A172 (cell line): ENCODE results near the gene ADAMTS2. TPM values are rescaled to one million over a fixed set of nuclear protein-coding genes. Genes with fewer than 3 reads are reported as not detected.
"Not testable (repeated sequence)": the region's sequence is repeated elsewhere in the genome, so short reads cannot be mapped to it uniquely, and the experiment has no call there.

ENCODE experiments used
- DNase-seq: peaks from one replicate; pipeline ENCODE4 v3.0.0-alpha.2; 2015; ENCODE audit warnings: low spot score
- total RNA-seq: library from RNA; depleted of rRNA; stranded (reverse); fragments of >200 nt; shearing (Covaris generic); gene quantifications from 2 replicates; pipeline ENCODE4 v1.2.3, GENCODE V29; 2014

ADAMTS2 gene
- total RNA-seq, 1 experiment from 2014 or later: 0.14 TPM

DNA sequence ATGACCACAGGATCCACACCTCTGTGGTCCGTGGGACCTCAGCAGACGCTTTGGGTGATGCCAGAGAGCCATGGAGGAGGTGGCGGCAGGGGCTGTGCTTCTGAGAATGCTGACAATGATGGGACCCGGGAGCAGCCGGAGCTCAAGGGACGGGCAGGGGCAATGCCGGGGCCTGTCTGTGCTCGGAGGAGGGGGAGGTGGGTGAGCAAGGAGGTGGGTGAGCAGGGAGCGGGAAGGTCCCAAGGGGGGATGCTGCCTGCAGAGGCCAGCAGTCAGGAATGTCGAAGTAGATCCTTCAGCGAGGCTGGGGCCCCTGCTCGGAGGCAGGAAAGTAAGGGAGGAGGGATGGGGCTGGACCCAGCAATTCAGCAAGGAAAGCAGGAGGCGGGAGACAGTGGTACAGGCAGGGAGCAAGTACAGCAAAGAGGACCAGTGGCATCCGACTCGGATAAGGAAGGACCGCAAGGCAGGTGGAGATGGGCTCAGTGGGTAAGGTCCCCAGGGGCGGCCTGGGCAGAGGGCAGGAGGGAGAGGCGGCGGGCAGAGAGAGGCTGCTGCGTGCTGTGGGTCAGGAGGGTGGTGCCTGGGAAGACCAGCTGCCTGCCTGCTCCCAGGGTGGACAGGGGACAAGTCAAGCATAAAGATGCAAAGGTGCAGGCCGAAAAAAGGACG is 49.0 kb downstream of the ADAMTS2 start:
- no peak for DNase-seq

DNA sequence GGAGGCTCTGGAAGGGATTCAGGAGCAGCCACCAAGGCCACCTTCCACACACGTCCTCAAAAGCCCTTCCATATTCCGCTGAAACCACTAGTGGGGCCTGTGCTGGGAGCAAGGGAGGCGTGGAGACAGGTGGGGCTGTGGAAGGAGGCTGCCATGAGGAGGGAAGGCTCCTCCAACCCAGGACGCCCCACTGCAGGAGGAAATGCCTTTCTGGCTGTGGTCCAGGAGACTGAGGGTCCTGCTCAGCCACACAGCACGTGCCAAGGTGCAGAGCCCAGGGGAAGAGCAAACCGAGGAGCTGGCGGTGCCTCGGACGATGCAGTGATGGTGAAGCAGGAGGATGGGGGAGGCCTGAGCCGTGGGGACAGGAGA is 49.5 kb downstream of the ADAMTS2 start:
- no peak for DNase-seq

DNA sequence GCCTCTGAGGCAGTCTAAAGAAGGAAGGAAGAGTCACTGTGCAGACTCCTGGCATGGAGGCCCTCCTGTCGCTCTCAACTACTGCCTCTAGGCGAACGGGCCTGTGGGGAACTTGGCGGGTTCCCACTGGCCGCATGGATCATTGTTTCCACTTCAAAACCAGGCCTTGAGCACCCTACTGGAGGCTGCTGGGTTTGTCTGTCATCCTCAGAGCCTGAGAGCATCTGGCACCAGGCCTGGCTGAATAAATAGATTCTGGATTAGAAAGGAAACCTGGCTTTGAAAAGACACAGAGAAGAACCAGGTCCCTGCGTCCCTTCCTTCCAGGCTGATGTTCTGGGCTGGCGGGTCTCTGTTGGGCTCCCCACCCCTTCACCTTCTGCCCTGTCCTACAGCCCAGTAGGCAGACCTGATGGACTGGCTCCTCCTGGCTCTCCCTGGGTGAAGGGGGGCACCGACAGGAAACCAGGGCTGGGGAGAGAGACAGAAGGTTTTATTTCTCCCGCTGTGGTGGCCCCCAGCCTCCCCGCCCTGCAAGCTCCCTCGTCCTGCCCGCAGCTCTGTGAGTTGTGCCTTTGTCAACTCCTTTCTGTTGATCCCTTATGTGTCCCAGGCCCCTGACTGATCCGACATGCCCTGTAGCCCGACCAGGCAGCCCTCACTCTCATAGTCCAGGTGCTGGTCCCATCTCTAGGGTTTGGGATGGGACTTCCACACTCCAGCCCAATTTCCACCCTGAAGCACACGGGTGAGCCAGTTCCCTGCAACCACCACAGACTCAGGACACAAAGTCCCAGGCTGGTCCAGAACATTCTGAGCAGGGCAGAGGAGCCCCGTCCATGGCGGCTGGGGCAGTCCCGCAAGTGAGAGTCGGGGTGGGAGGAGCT is 50.1 kb downstream of the ADAMTS2 start:
- DNase-seq: no peak

DNA sequence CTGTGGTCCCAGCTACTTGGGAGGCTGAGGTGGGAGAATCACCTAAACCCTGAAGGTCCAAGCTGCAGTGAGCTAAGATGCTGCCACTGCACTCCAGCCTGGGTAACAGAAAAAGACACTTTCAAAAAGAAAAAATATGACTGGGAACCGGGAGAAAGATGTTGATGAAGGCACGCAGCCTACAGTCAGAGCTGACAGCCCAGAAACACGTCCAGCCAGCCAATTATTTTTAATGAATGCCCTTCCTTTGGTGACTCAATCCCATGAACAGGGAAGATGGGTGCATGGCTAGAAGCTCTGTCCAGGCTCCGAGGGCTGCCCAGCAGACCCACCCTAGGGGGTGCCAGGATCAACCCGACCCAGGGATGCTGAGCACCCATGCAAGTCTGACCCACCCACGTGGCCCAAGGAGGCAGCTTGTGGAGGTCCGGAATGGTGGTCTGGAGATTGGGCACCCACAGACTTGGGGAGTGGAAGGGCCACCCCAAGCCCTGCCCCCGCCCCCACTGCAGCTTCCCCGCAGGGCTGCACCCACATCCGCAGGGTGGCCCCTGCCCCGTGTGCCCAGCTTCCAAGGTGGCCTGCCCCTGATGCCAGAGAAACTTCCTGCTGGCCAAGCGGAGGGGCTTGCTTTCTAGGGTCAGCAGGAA is 51.0 kb downstream of the ADAMTS2 start:
- DNase-seq: no peak

DNA sequence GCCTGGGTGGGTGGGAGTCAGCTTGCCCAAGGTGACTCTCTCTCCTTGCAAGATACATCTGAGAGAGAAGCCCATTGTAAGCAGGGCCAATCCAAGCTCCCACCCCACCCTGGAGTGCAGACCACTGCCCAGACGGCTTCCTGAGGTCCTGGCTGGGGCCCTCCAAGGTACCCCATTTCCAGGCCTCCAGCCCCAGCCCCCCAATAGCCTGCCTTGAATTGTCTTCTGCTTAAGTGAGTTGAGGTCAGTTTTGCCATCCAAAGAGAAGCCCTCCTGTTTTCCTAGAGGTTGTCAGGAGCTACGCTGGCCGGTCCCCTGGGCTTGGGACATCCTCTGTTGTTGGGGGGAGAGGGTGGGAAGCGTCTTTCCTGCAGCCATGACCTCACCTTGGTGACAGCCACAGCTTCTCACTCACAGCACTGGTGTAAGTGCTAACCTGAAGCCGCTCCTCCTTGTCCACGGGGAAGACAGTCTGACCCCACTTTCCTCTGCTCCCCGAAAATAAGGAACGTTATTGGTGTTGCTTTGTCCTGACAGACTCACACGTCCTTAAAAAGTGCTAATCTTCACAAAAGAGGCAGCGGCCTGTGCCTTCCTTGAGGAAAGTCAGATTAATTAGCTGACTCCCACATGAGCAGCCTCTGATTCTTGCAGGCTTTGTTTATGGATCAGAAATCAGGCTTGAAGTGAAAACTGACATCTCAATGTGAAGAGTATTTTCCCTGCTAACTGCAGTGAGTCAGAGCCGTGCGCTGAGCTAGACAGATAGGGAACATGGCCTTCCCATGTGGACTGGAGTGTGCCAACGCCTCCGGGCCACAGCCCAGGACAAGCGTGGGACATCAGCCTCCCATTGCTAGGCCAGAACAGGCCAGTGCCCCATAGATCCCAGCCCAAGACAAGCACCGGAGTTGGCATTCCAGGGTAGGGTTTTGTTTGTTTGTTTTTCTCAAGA is 52.3 kb downstream of the ADAMTS2 start:
- no peak for DNase-seq

DNA sequence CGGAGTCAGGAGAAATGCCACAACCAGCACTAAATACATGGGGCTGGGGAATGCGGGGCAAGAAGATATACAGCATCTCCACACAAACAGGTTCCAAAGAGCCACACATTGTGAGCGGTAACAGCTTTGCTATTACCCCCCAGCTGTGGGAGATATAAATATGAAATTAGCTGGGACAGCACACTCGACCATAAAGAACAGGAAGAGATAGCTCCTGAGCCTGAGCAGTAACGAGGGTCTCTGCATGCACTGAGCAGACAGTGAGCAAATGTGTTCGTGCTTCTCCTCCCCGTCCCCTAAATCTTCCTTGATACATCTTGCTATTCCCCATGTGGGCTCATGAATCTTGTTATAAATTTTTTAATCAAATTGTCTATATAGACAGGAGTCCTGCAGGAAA is 53.1 kb downstream of the ADAMTS2 start:
- DNase-seq: no peak

DNA sequence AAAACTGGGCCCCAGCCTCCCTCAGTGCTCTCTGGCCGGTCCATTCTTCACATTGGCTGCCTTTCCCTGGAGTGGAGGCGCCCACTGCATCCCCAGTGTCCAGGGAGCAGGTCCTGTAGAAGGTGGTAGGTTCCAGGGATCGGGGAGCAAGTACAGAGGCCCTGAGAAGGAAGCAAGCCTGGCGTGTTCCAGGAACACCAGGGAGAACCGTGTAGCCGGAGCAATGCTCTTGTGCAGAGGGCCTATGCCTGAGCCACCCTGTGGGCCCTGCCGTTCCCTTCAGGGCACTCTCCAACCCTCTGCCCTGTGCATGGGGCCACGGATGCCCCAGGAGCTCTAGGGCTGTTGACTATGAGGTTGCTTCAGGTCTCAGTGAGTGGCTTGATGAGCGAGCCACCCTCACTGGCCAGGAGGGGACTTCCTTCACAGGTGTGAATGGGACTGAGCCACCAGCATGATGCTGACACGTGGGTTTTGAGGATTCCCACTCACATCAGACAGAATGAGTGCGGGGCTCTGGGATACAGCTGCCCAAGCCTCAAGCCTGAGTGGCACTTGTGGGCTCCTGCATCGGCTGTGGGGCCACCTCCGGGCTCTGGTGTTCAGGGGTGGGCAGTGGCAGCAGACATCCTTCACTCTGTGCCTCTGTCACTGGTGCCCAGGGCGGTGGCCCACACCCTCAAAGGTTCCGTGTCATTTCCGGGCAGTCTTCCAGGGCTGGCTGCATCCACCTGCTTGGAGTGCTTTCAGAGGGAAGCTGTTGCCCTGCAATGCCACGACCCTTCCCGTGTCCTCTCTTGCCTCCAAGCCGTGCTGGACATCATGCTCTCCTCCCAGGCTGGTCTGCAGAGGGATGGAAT is 54.4 kb downstream of the ADAMTS2 start:
- no peak for DNase-seq

DNA sequence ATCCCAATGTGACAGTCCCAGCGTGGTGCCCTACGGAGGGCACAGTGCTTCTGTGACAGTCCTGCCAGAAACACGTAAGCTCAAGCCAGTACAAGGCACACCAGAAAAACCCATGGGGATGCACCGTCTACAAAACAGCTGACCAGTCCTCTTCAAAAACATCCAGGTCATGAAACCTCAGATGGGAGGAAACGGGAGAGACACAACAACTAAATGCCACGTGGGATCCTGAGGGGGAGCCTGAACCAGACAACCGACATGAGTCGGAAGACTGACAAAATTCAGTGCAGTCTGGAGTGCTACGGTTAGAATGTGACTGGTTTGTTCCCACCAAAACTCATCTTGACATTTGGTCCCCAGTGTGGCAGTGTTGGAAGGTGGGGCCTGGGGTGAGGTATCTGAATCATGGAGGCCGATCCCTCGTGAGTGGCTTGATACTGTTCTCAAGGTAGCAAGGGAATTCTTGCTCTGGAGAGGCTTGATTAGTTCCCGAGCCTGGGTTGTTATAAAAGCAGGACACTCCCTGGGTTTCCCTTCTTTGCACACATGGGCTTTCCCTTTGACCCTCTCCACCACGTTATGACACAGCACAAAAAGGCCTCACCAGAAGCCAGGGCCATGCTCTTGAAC is 55.4 kb downstream of the ADAMTS2 start:
- DNase-seq: no peak

DNA sequence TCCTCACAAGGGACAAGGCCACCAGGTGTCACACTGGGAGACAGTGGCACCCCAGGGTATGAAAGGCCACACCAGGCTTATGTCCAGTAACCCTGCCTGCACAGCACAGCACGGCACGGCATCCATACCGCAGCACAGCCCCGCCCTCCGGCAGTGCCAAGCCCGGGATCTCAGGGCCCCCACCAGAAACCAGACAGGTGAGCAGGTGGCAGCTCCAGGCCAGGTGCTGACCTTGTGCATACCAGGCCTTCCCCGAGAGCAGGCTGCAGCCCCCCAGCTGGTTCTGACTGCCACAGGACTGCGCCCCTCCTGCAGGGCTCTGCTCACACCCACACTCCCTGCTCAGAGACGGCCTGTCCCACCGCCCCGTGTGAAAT is 56.5 kb downstream of the ADAMTS2 start:
- DNase-seq: no peak

DNA sequence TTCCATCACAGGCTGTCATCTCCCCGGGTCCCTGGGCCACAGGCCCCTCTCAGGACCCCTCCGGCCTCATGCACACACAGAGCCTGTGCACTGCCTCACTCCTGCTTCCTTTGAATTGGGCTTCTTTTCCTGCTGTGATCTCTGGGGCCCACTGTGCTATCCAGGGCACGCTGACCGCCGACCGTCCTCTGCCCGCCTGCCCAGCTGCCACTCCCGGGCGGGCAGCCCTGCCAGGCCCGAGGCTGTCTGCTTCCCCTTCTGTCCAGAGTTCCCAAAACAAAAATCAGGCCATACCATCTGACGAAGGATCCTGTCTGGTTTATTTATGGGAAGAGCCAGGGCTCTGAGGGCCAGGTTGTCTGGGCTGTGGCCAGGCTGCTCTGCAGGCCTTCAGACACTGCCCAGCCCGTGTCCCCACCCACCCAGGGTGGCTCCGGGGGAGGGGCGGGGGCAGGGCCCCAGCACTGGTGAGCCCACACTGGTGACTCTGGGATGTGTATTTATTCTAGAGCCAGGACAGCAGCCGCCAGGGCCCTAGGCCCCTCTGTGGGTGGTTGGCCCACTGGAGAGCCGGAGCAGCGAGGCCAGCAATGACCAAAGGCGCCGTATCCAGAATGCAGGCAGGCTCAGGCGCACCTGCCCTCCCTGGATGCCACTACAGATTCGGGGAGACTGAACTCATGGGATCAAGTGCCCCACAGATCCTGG is 57.0 kb downstream of the ADAMTS2 start:
- no peak for DNase-seq

DNA sequence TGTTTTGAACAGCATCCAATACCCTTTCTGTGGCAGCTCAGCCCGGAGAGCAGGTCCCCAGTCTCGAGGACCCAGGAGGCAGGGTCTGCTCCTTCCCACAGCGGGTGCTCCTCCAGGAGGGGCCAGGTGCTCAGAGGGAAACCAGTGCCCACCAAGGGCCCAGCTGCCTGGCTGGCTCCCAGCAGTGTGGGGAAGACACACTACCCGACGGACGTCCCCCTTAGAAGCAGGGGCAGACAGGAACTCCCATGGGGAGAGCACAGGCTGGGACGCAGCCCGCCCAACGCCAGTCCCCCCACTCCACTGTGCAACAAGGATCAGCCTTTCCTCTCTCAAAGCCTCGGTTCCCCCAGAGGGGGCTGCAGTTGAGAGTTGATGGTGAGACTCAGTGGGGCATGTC is 57.6 kb downstream of the ADAMTS2 start:
- no peak for DNase-seq

DNA sequence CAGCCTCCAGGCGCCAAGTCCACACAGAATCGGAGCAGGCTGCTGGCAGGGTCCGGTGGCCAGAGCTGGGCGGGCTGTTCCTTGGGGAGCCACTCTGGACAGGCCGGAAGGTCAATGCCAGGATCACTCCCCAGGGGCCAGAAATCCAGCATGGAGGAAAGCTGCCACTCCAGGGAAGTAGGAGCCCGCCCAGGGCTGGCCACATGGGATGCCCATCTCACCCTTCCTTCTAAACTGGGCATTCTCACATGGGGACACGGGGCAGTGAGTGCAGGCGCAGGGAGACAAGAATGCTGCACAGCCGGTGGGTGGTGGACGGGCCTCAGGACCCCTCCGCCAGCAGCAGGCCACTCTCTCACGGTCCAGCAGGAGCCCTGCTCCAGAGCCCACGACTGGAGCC is 58.2 kb downstream of the ADAMTS2 start:
- no peak for DNase-seq

DNA sequence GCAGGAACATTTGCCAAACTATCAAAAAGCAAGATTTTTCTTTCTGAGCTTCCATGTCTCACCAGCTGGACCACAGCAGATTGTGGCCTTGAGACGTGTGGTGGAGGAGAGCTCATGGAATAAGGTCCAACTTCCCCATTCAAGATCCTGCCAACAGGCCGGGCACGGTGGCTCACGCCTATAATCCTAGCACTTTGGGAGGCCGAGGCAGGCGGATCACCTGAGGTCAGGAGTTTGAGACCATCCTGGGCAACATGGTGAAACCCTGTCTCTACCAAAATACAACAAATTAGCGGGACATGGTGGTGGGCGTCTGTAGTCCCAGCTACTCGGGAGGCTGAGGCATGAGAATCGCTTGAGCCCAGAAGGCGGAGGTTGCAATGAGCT is 59.5 kb downstream of the ADAMTS2 start:
- DNase-seq: not testable (repeated sequence)

DNA sequence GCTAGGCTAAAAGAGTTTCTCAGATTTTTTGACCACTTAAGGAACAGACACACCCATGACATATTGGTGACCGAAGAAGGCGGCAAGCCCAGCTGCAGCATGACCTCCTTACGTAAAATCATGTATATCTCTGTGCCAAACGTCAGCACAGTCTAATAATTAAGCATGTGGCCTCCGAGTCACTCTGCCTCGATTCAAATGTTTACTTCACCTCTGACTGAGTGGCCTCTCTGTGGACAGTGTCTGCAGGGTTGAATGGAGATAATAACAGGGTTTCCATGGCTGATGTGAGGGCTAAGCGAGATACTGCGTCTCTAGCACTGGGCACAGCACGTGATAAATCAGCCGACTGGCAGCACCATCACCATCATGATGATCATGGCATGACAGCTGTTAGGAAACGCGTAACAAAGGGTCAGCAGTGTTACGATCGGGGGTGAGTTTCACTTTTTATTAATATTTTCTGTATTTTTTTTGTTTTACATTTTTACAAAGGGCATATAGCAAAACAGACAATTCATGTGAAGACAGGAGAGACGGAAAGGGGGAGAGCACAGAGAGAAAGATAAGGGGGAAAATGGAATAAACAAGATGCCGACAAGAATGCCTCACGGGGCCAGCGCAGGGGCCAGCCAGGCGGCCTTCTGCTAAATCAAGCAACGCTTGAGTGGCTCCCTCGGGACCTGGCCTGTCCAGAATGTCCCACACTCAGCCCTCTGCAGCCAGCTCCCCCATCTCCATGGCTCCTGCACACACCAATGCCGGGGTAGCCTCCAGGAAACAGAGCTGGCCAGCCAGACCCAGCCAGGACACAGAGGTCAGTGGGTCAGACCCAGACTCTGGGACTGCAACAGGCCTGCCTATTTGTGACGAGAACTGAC is 60.3 kb downstream of the ADAMTS2 start:
- DNase-seq: no peak

DNA sequence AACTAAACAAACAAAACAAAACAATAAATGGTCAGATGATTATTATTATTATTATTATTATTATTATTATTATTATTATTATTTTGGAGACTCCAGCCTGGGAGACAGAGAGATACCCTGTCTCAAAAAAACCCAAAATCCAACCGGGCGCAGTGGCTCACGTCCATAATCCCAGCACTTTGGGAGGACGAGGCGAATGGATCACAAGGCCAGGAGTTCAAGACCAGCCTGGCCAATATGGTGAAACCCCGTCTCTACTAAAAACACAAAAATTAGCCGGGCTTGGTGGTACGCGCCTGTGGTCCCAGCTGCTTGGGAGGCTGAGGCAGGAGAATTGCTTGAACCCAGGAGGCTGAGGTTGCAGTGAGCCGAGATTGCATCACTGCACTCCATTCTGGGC is 61.4 kb downstream of the ADAMTS2 start:
- DNase-seq: not testable (repeated sequence)

DNA sequence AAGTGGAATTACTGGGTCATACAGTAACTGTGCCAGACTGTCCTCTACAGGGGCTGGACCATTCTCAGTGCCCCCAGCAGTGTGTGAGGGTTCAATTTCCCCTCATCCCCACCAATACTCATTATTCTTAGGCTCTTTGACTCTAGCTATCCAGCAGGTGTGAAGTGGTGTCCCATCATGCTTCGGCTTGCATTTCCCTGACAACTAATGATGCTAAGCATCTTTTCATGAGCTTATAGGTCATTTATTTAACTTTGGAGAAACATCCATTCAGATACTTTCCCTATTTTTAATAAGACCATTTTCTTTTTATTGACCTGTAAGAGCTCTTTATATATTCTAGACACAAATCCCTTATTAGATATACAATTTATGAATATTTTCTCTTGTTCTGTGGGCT is 63.6 kb downstream of the ADAMTS2 start:
- no peak for DNase-seq

DNA sequence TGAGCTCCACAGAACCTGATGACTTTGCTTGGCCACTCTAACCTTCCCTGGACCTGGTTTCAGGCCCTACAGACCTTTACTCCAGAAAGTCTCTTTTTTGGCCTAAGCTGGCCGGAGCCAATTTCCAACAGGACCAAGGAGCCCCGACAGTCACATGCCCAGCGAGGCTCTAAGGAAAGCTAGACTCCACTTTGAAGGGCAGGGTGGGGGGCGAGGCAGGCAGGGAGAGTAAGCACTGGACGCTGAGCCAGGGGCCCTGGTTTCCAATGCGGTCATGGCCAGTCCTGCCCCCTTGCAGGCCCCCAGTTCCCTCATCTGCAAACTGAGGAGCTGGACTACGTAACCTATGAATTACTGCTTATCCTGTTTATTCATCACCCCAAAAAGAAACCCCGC is 65.2 kb downstream of the ADAMTS2 start:
- DNase-seq: no peak

DNA sequence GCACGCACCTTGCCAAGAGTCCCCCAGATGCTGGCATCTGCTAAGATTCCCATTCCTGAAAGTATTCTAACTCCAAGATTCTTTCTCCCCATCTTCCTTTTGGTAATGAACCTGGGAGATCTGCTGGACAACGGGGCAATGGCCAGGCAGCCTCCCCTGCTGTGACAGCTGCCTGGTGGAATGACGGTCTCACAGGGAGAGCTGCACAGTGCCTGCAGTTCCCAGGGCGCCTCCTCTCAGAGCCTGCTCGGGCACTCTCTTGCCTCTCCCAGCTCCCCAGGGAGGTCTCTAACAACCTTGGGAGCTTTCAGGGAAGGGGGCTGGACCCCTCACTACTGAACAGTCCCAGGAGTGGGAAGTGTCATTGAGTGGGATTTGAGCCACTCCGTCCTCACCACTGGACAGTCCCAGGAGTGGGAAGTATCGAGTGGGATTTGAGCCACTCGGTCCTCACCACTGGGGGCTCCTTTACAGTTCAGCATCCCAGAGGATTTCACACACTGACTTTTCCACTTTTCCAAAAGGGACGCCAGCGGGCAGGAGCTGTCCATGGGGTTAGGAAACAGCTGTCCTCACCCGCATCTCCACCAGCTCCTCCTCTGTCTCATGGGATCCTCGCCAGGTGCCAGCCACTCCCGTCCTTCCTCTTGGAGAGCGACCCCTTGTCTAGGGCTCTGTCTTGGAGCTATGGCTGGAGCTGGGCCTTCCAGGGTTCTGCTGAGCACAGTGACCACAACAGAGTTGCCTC is 65.7 kb downstream of the ADAMTS2 start:
- no peak for DNase-seq
